ENCODE measurements around the gene NEDD4.
"Not testable (repeated sequence)": the region's sequence is repeated elsewhere in the genome, so short reads cannot be mapped to it uniquely, and the experiment has no call there.

NEDD4 gene

GRCh38 chr15:55823699-55824340, 169.6 kb downstream of the NEDD4 start:
- no peak overlapping the region for H3K27ac ChIP-seq (ENCODE audit: low read length, poor library complexity, severe bottlenecking)
- peak overlapping the region; percentile 23 for H3K9ac ChIP-seq (ENCODE audit: low read length)
- no peak overlapping the region for H2BK12ac ChIP-seq (ENCODE audit: low read length in 2 of 2)

GRCh38 chr15:55823191-55823670, 170.2 kb downstream of the NEDD4 start:
- 0% methylated on average over 3 of the region's 3 CpGs for WGBS
- Histone ChIP-seq H3K4ac (ENCODE audit: low read depth in 1 of 2, low read length in 2 of 2) (no peak overlapping the region), H3K9ac (ENCODE audit: low read length) (peak overlapping the region; percentile 23), H4K91ac (ENCODE audit: low read length) (no peak overlapping the region), H2BK15ac (ENCODE audit: low read depth, poor library complexity, severe bottlenecking) (no peak overlapping the region), H3K79me1 (replicated peaks; ENCODE audit: low read length, poor library complexity, severe bottlenecking) (no peaks in the 10 kb centered on the region), H3K4me2 (ENCODE audit: low read length, poor library complexity, severe bottlenecking) (no peak overlapping the region), H4K8ac (ENCODE audit: low read length) (no peak overlapping the region), H2AFZ (ENCODE audit: low read depth, low read length) (no peak overlapping the region), H2BK5ac (ENCODE audit: low read depth, low read length, poor library complexity, severe bottlenecking) (no peak overlapping the region), H3K27me3 (ENCODE audit: control insufficient read depth in 1 of 2, insufficient read depth in 1 of 2, low read length in 2 of 2) (no peaks in the 10 kb centered on the region), H3K23ac (ENCODE audit: low read length in 2 of 2) (no peak overlapping the region), H2BK120ac (ENCODE audit: low read depth, low read length) (no peak overlapping the region), H2AK5ac (ENCODE audit: low read length, severe bottlenecking) (no peak overlapping the region), H3K14ac (ENCODE audit: low read length in 2 of 2) (no peak overlapping the region), H3K9me3 (ENCODE audit: control insufficient read depth, low read length) (no peaks in the 10 kb centered on the region), H3K4me1 (ENCODE audit: control insufficient read depth, insufficient read depth, low read depth, low read length) (no peaks in the 10 kb centered on the region), H3K36me3 (ENCODE audit: control insufficient read depth in 1 of 2, insufficient read depth in 2 of 2, low read depth in 1 of 2, low read length in 2 of 2) (peaks cover 0 to 4% of the 10 kb centered on the region in 2 experiments), H3K4me3 (ENCODE audit: insufficient read depth in 1 of 2, low read depth in 1 of 2, low read length in 2 of 2) (peak overlapping the region in 1 of 2 experiments; percentile 3), H2BK12ac (ENCODE audit: low read length in 2 of 2) (no peak overlapping the region), H3K27ac (ENCODE audit: low read length, poor library complexity, severe bottlenecking) (no peak overlapping the region), H3K18ac (ENCODE audit: low read depth in 1 of 2, low read length in 2 of 2) (no peak overlapping the region)
- peak; percentile 88 for DNase-seq

More at GRCh38 chr15:55823699-55824340, 169.6 kb downstream of the NEDD4 start:
- Histone ChIP-seq H3K23ac (ENCODE audit: low read length in 2 of 2) (no peak overlapping the region), H3K14ac (ENCODE audit: low read length in 2 of 2) (no peak overlapping the region), H3K9me3 (ENCODE audit: control insufficient read depth, low read length) (no peaks in the 10 kb centered on the region), H3K4me3 (ENCODE audit: insufficient read depth in 1 of 2, low read depth in 1 of 2, low read length in 2 of 2) (peak overlapping the region in 1 of 2 experiments; percentile 3), H2BK15ac (ENCODE audit: low read depth, poor library complexity, severe bottlenecking) (no peak overlapping the region), H3K4me2 (ENCODE audit: low read length, poor library complexity, severe bottlenecking) (no peak overlapping the region), H3K4ac (ENCODE audit: low read depth in 1 of 2, low read length in 2 of 2) (no peak overlapping the region), H3K4me1 (ENCODE audit: control insufficient read depth, insufficient read depth, low read depth, low read length) (no peaks in the 10 kb centered on the region), H3K18ac (ENCODE audit: low read depth in 1 of 2, low read length in 2 of 2) (no peak overlapping the region), H4K8ac (ENCODE audit: low read length) (no peak overlapping the region), H2AK5ac (ENCODE audit: low read length, severe bottlenecking) (no peak overlapping the region), H2BK120ac (ENCODE audit: low read depth, low read length) (no peak overlapping the region), H2AFZ (ENCODE audit: low read depth, low read length) (no peak overlapping the region), H3K79me1 (replicated peaks; ENCODE audit: low read length, poor library complexity, severe bottlenecking) (no peaks in the 10 kb centered on the region), H4K91ac (ENCODE audit: low read length) (no peak overlapping the region), H3K27me3 (ENCODE audit: control insufficient read depth in 1 of 2, insufficient read depth in 1 of 2, low read length in 2 of 2) (no peaks in the 10 kb centered on the region), H2BK5ac (ENCODE audit: low read depth, low read length, poor library complexity, severe bottlenecking) (no peak overlapping the region), H3K36me3 (ENCODE audit: control insufficient read depth in 1 of 2, insufficient read depth in 2 of 2, low read depth in 1 of 2, low read length in 2 of 2) (peaks cover 0 to 7% of the 10 kb centered on the region in 2 experiments)
- WGBS = 0% methylated on average over 1 of the region's 3 CpGs
- peak; percentile 61 for DNase-seq

- H3K27ac ChIP-seq (ENCODE audit: low read length, poor library complexity, severe bottlenecking); H2AK5ac ChIP-seq (ENCODE audit: low read length, severe bottlenecking); H3K4me2 ChIP-seq (ENCODE audit: low read length, poor library complexity, severe bottlenecking); H3K23ac ChIP-seq (ENCODE audit: low read length in 2 of 2); H3K14ac ChIP-seq (ENCODE audit: low read length in 2 of 2); H4K91ac ChIP-seq (ENCODE audit: low read length); H3K79me1 ChIP-seq (replicated peaks; ENCODE audit: low read length, poor library complexity, severe bottlenecking); H3K18ac ChIP-seq (ENCODE audit: low read depth in 1 of 2, low read length in 2 of 2); H3K36me3 ChIP-seq (ENCODE audit: control insufficient read depth in 1 of 2, insufficient read depth in 2 of 2, low read depth in 1 of 2, low read length in 2 of 2); H3K27me3 ChIP-seq (ENCODE audit: control insufficient read depth in 1 of 2, insufficient read depth in 1 of 2, low read length in 2 of 2); H2BK120ac ChIP-seq (ENCODE audit: low read depth, low read length); H2BK12ac ChIP-seq (ENCODE audit: low read length in 2 of 2); H3K9me3 ChIP-seq (ENCODE audit: control insufficient read depth, low read length); H3K4ac ChIP-seq (ENCODE audit: low read depth in 1 of 2, low read length in 2 of 2); H3K4me1 ChIP-seq (ENCODE audit: control insufficient read depth, insufficient read depth, low read depth, low read length); H3K9ac ChIP-seq (ENCODE audit: low read length); H3K4me3 ChIP-seq (ENCODE audit: insufficient read depth in 1 of 2, low read depth in 1 of 2, low read length in 2 of 2); H2BK15ac ChIP-seq (ENCODE audit: low read depth, poor library complexity, severe bottlenecking); H2BK5ac ChIP-seq (ENCODE audit: low read depth, low read length, poor library complexity, severe bottlenecking); DNase-seq; H4K8ac ChIP-seq (ENCODE audit: low read length); H2AFZ ChIP-seq (ENCODE audit: low read depth, low read length): not testable (repeated sequence)
- no CpG with 5 or more reads among the region's 2 CpGs for WGBS
Measured at GRCh38 chr15:55821740-55822139, 171.7 kb downstream of the NEDD4 start.

GRCh38 chr15:55820043-55820442, 173.4 kb downstream of the NEDD4 start:
- H2AFZ ChIP-seq (ENCODE audit: low read depth, low read length) = no peak overlapping the region
- 65% methylated on average over 5 of the region's 5 CpGs for WGBS
- H3K18ac ChIP-seq (ENCODE audit: low read depth in 1 of 2, low read length in 2 of 2) = no peak overlapping the region

More at GRCh38 chr15:55820043-55820442, 173.4 kb downstream of the NEDD4 start:
- H4K91ac ChIP-seq (ENCODE audit: low read length) = no peak overlapping the region
- no peak overlapping the region for H3K4ac ChIP-seq (ENCODE audit: low read depth in 1 of 2, low read length in 2 of 2)
- H4K8ac ChIP-seq (ENCODE audit: low read length) = no peak overlapping the region
- no peak overlapping the region for H3K4me3 ChIP-seq (ENCODE audit: insufficient read depth in 1 of 2, low read depth in 1 of 2, low read length in 2 of 2)
- H2BK5ac ChIP-seq (ENCODE audit: low read depth, low read length, poor library complexity, severe bottlenecking) = no peak overlapping the region
- no peak overlapping the region for H2AK5ac ChIP-seq (ENCODE audit: low read length, severe bottlenecking)
- H3K14ac ChIP-seq (ENCODE audit: low read length in 2 of 2) = no peak overlapping the region
- H3K9me3 ChIP-seq (ENCODE audit: control insufficient read depth, low read length) = no peaks in the 10 kb centered on the region
- H3K4me2 ChIP-seq (ENCODE audit: low read length, poor library complexity, severe bottlenecking) = no peak overlapping the region
- no peaks in the 10 kb centered on the region for H3K27me3 ChIP-seq (ENCODE audit: control insufficient read depth in 1 of 2, insufficient read depth in 1 of 2, low read length in 2 of 2)
- H3K9ac ChIP-seq (ENCODE audit: low read length) = no peak overlapping the region
- H3K36me3 ChIP-seq (ENCODE audit: control insufficient read depth in 1 of 2, insufficient read depth in 2 of 2, low read depth in 1 of 2, low read length in 2 of 2) = no peaks in the 10 kb centered on the region
- H2BK120ac ChIP-seq (ENCODE audit: low read depth, low read length) = no peak overlapping the region
- no peak overlapping the region for H3K27ac ChIP-seq (ENCODE audit: low read length, poor library complexity, severe bottlenecking)
- no peaks in the 10 kb centered on the region for H3K79me1 ChIP-seq (replicated peaks; ENCODE audit: low read length, poor library complexity, severe bottlenecking)
- no peak for DNase-seq
- no peak overlapping the region for H3K23ac ChIP-seq (ENCODE audit: low read length in 2 of 2)
- no peak overlapping the region for H2BK12ac ChIP-seq (ENCODE audit: low read length in 2 of 2)
- no peak overlapping the region for H2BK15ac ChIP-seq (ENCODE audit: low read depth, poor library complexity, severe bottlenecking)
- no peaks in the 10 kb centered on the region for H3K4me1 ChIP-seq (ENCODE audit: control insufficient read depth, insufficient read depth, low read depth, low read length)

All from mesenchymal stem cell (in vitro differentiated cells and primary cell).